ENCODE measurements around the gene VAV1.
"Not testable (repeated sequence)": the region's sequence is repeated elsewhere in the genome, so short reads cannot be mapped to it uniquely, and the experiment has no call there.

The VAV1 gene

GRCh38 chr19:6829829-6830228 is 57.3 kb downstream of the VAV1 start:
- not testable (repeated sequence) for H4K8ac ChIP-seq (ENCODE audit: low read length); H2BK12ac ChIP-seq (ENCODE audit: low read length in 2 of 2); H2AK5ac ChIP-seq (ENCODE audit: low read length, severe bottlenecking); H3K4me2 ChIP-seq (ENCODE audit: low read length, poor library complexity, severe bottlenecking); H2BK120ac ChIP-seq (ENCODE audit: low read depth, low read length); H3K14ac ChIP-seq (ENCODE audit: low read length in 2 of 2); H3K4me3 ChIP-seq (ENCODE audit: insufficient read depth in 1 of 2, low read depth in 1 of 2, low read length in 2 of 2); DNase-seq; H3K4me1 ChIP-seq (ENCODE audit: control insufficient read depth, insufficient read depth, low read depth, low read length); H2AFZ ChIP-seq (ENCODE audit: low read depth, low read length); H2BK5ac ChIP-seq (ENCODE audit: low read depth, low read length, poor library complexity, severe bottlenecking); H3K23ac ChIP-seq (ENCODE audit: low read length in 2 of 2); H3K4ac ChIP-seq (ENCODE audit: low read depth in 1 of 2, low read length in 2 of 2); H3K9me3 ChIP-seq (ENCODE audit: control insufficient read depth, low read length); H3K27ac ChIP-seq (ENCODE audit: low read length, poor library complexity, severe bottlenecking); H3K18ac ChIP-seq (ENCODE audit: low read depth in 1 of 2, low read length in 2 of 2); H3K36me3 ChIP-seq (ENCODE audit: control insufficient read depth in 1 of 2, insufficient read depth in 2 of 2, low read depth in 1 of 2, low read length in 2 of 2); H4K91ac ChIP-seq (ENCODE audit: low read length); H2BK15ac ChIP-seq (ENCODE audit: low read depth, poor library complexity, severe bottlenecking); H3K9ac ChIP-seq (ENCODE audit: low read length); H3K79me1 ChIP-seq (replicated peaks; ENCODE audit: low read length, poor library complexity, severe bottlenecking)
- peaks cover 0 to 24% of the 10 kb centered on the region in 2 experiments for H3K27me3 ChIP-seq (ENCODE audit: control insufficient read depth in 1 of 2, insufficient read depth in 1 of 2, low read length in 2 of 2)
- 86% methylated on average over 15 of the region's 15 CpGs for WGBS

- not testable (repeated sequence) for H3K4me2 ChIP-seq (ENCODE audit: low read length, poor library complexity, severe bottlenecking); H3K18ac ChIP-seq (ENCODE audit: low read depth in 1 of 2, low read length in 2 of 2); H4K91ac ChIP-seq (ENCODE audit: low read length); H3K27ac ChIP-seq (ENCODE audit: low read length, poor library complexity, severe bottlenecking); H3K9ac ChIP-seq (ENCODE audit: low read length); H3K4me3 ChIP-seq (ENCODE audit: insufficient read depth in 1 of 2, low read depth in 1 of 2, low read length in 2 of 2); DNase-seq; H3K79me1 ChIP-seq (replicated peaks; ENCODE audit: low read length, poor library complexity, severe bottlenecking); H2AK5ac ChIP-seq (ENCODE audit: low read length, severe bottlenecking); H3K14ac ChIP-seq (ENCODE audit: low read length in 2 of 2); H2BK15ac ChIP-seq (ENCODE audit: low read depth, poor library complexity, severe bottlenecking); H3K4ac ChIP-seq (ENCODE audit: low read depth in 1 of 2, low read length in 2 of 2); H2AFZ ChIP-seq (ENCODE audit: low read depth, low read length); H3K23ac ChIP-seq (ENCODE audit: low read length in 2 of 2); H4K8ac ChIP-seq (ENCODE audit: low read length); H3K4me1 ChIP-seq (ENCODE audit: control insufficient read depth, insufficient read depth, low read depth, low read length); H2BK12ac ChIP-seq (ENCODE audit: low read length in 2 of 2); H2BK120ac ChIP-seq (ENCODE audit: low read depth, low read length); H3K9me3 ChIP-seq (ENCODE audit: control insufficient read depth, low read length); H2BK5ac ChIP-seq (ENCODE audit: low read depth, low read length, poor library complexity, severe bottlenecking); H3K36me3 ChIP-seq (ENCODE audit: control insufficient read depth in 1 of 2, insufficient read depth in 2 of 2, low read depth in 1 of 2, low read length in 2 of 2)
- WGBS, result 78% methylated on average over 9 of the region's 9 CpGs
- H3K27me3 ChIP-seq (ENCODE audit: control insufficient read depth in 1 of 2, insufficient read depth in 1 of 2, low read length in 2 of 2), result peaks cover 0 to 24% of the 10 kb centered on the region in 2 experiments
These were observed 58.6 kb downstream of the VAV1 start for GRCh38 chr19:6831084-6831483.

GRCh38 chr19:6832412-6832811 is 59.9 kb downstream of the VAV1 start:
- H2BK15ac ChIP-seq (ENCODE audit: low read depth, poor library complexity, severe bottlenecking), result no peak overlapping the region
- no peak overlapping the region for H3K4me3 ChIP-seq (ENCODE audit: insufficient read depth in 1 of 2, low read depth in 1 of 2, low read length in 2 of 2)
- H4K91ac ChIP-seq (ENCODE audit: low read length), result no peak overlapping the region
- no peak overlapping the region for H3K23ac ChIP-seq (ENCODE audit: low read length in 2 of 2)
- H2AK5ac ChIP-seq (ENCODE audit: low read length, severe bottlenecking), result no peak overlapping the region
- no peak overlapping the region for H3K4ac ChIP-seq (ENCODE audit: low read depth in 1 of 2, low read length in 2 of 2)
- H3K79me1 ChIP-seq (replicated peaks; ENCODE audit: low read length, poor library complexity, severe bottlenecking), result no peaks in the 10 kb centered on the region
- no peak overlapping the region for H3K9ac ChIP-seq (ENCODE audit: low read length)
- no peak overlapping the region for H3K27ac ChIP-seq (ENCODE audit: low read length, poor library complexity, severe bottlenecking)
- peaks cover 0 to 21% of the 10 kb centered on the region in 2 experiments for H3K27me3 ChIP-seq (ENCODE audit: control insufficient read depth in 1 of 2, insufficient read depth in 1 of 2, low read length in 2 of 2)
- DNase-seq, result no peak
- 11% methylated on average over 1 of the region's 1 CpG for WGBS
- no peak overlapping the region for H2BK120ac ChIP-seq (ENCODE audit: low read depth, low read length)
- H4K8ac ChIP-seq (ENCODE audit: low read length), result no peak overlapping the region
- H3K9me3 ChIP-seq (ENCODE audit: control insufficient read depth, low read length), result no peaks in the 10 kb centered on the region
- no peak overlapping the region for H3K18ac ChIP-seq (ENCODE audit: low read depth in 1 of 2, low read length in 2 of 2)
- no peak overlapping the region for H3K4me2 ChIP-seq (ENCODE audit: low read length, poor library complexity, severe bottlenecking)
- H2BK5ac ChIP-seq (ENCODE audit: low read depth, low read length, poor library complexity, severe bottlenecking), result no peak overlapping the region
- H2AFZ ChIP-seq (ENCODE audit: low read depth, low read length), result no peak overlapping the region
- H3K36me3 ChIP-seq (ENCODE audit: control insufficient read depth in 1 of 2, insufficient read depth in 2 of 2, low read depth in 1 of 2, low read length in 2 of 2), result no peaks in the 10 kb centered on the region
- no peaks in the 10 kb centered on the region for H3K4me1 ChIP-seq (ENCODE audit: control insufficient read depth, insufficient read depth, low read depth, low read length)
- no peak overlapping the region for H3K14ac ChIP-seq (ENCODE audit: low read length in 2 of 2)
- H2BK12ac ChIP-seq (ENCODE audit: low read length in 2 of 2), result no peak overlapping the region

- H3K23ac ChIP-seq (ENCODE audit: low read length in 2 of 2), result no peak overlapping the region
- H3K4me1 ChIP-seq (ENCODE audit: control insufficient read depth, insufficient read depth, low read depth, low read length), result no peaks in the 10 kb centered on the region
- no peak overlapping the region for H4K8ac ChIP-seq (ENCODE audit: low read length)
- H2BK15ac ChIP-seq (ENCODE audit: low read depth, poor library complexity, severe bottlenecking), result no peak overlapping the region
- H2BK120ac ChIP-seq (ENCODE audit: low read depth, low read length), result no peak overlapping the region
- H3K9me3 ChIP-seq (ENCODE audit: control insufficient read depth, low read length), result no peaks in the 10 kb centered on the region
- no peak overlapping the region for H3K9ac ChIP-seq (ENCODE audit: low read length)
- H2AFZ ChIP-seq (ENCODE audit: low read depth, low read length), result no peak overlapping the region
- no peak overlapping the region for H2BK5ac ChIP-seq (ENCODE audit: low read depth, low read length, poor library complexity, severe bottlenecking)
- H3K79me1 ChIP-seq (replicated peaks; ENCODE audit: low read length, poor library complexity, severe bottlenecking), result no peaks in the 10 kb centered on the region
- H4K91ac ChIP-seq (ENCODE audit: low read length), result no peak overlapping the region
- H3K14ac ChIP-seq (ENCODE audit: low read length in 2 of 2), result no peak overlapping the region
- H3K4me3 ChIP-seq (ENCODE audit: insufficient read depth in 1 of 2, low read depth in 1 of 2, low read length in 2 of 2), result no peak overlapping the region
- H3K36me3 ChIP-seq (ENCODE audit: control insufficient read depth in 1 of 2, insufficient read depth in 2 of 2, low read depth in 1 of 2, low read length in 2 of 2), result no peaks in the 10 kb centered on the region
- WGBS, result 86% methylated on average over 12 of the region's 16 CpGs
- no peak overlapping the region for H3K18ac ChIP-seq (ENCODE audit: low read depth in 1 of 2, low read length in 2 of 2)
- no peak overlapping the region for H3K4me2 ChIP-seq (ENCODE audit: low read length, poor library complexity, severe bottlenecking)
- no peak overlapping the region for H3K27ac ChIP-seq (ENCODE audit: low read length, poor library complexity, severe bottlenecking)
- no peak overlapping the region for H2AK5ac ChIP-seq (ENCODE audit: low read length, severe bottlenecking)
- DNase-seq, result no peak
- no peak overlapping the region for H2BK12ac ChIP-seq (ENCODE audit: low read length in 2 of 2)
- no peak overlapping the region for H3K4ac ChIP-seq (ENCODE audit: low read depth in 1 of 2, low read length in 2 of 2)
- H3K27me3 ChIP-seq (ENCODE audit: control insufficient read depth in 1 of 2, insufficient read depth in 1 of 2, low read length in 2 of 2), result peaks cover 0 to 21% of the 10 kb centered on the region in 2 experiments
These were observed 60.8 kb downstream of the VAV1 start for GRCh38 chr19:6833166-6833790.
